K562 (cell line): Measurements from ENCODE around the gene SERPINE2. TPM values are rescaled to one million over a fixed set of nuclear protein-coding genes. Genes with fewer than 3 reads are reported as not detected.

Source experiments
- CBX5 ChIP-seq: IDR thresholded peaks from 2 replicates; pipeline ENCODE4 v1.6.1; 2014; ENCODE audit warnings: low read depth, borderline replicate concordance
- FOS ChIP-seq: IDR thresholded peaks from 3 replicates; pipeline ENCODE4 v1.6.1; 2011; ENCODE audit not compliant: insufficient read length; ENCODE audit errors: extremely low read depth
- GATAD2B ChIP-seq: fragments of 450-650 bp; IDR thresholded peaks from 2 replicates; pipeline ENCODE4 v1.6.1; 2017; ENCODE audit warnings: mild to moderate bottlenecking, borderline replicate concordance
- IRF2 ChIP-seq: sonication (generic); formaldehyde crosslinking; IDR thresholded peaks from 2 replicates; pipeline ENCODE4 v1.8.1; 2022; ENCODE audit warnings: mild to moderate bottlenecking, missing genetic modification reagents
- NCOA2 ChIP-seq, 2 experiments: fragments of 450-650 bp; IDR thresholded peaks; 2 replicates each; pipeline ENCODE4 v1.6.1; 2018; ENCODE audit warnings: mild to moderate bottlenecking in 2 of 2, moderate library complexity in 1 of 2; ENCODE audit not compliant: partially characterized antibody in 2 of 2
- PKNOX1 ChIP-seq: fragments of 450-650 bp; IDR thresholded peaks from 2 replicates; pipeline ENCODE4 v1.6.1; 2016
- POLR2G ChIP-seq: fragments of 200-400 bp; formaldehyde crosslinking; IDR thresholded peaks from 2 replicates; pipeline ENCODE4 v1.6.1; 2017; ENCODE audit warnings: low read depth, mild to moderate bottlenecking, antibody characterized with exemption, low read length, moderate library complexity
- PRPF4 ChIP-seq: fragments of 200-400 bp; formaldehyde crosslinking; IDR thresholded peaks from one replicate; pipeline ENCODE4 v1.6.1; 2017; ENCODE audit warnings: low read length, low read depth, mild to moderate bottlenecking; ENCODE audit not compliant: insufficient read depth, poor library complexity, severe bottlenecking
- RAD21 ChIP-seq, 2 experiments: fragments of 250-450 bp in 1 of 2; fragments of 450-650 bp in 1 of 2; sonication (Bioruptor Pico) in 1 of 2; formaldehyde crosslinking in 1 of 2; IDR thresholded peaks in 1 of 2; conservative IDR thresholded peaks in 1 of 2; 2 replicates each; pipeline versions ENCODE4 v1.4.0 to v1.8.0; 2020 to 2022; ENCODE audit warnings: mild to moderate bottlenecking in 2 of 2, moderate library complexity in 1 of 2
- RBM14 ChIP-seq: fragments of 200-400 bp; formaldehyde crosslinking; IDR thresholded peaks from 2 replicates; pipeline ENCODE4 v1.6.1; 2018; ENCODE audit warnings: low read depth, mild to moderate bottlenecking, low read length, moderate library complexity, borderline replicate concordance; ENCODE audit not compliant: insufficient read depth
- SIRT6 ChIP-seq: IDR thresholded peaks from one replicate; pipeline ENCODE4 v1.6.1; 2012; ENCODE audit warnings: low read depth, mild to moderate bottlenecking, control low read depth, inconsistent platforms, low read length, moderate library complexity
- SP1 ChIP-seq: sonication (generic); formaldehyde crosslinking; IDR thresholded peaks from 2 replicates; pipeline ENCODE4 v1.8.1; 2022; ENCODE audit warnings: mild to moderate bottlenecking, missing genetic modification reagents
- ZKSCAN3 ChIP-seq: fragments of 250-450 bp; sonication (Bioruptor Pico); IDR thresholded peaks from 2 replicates; pipeline ENCODE4 v1.4.0; 2020
- ZNF740 ChIP-seq, 3 experiments: fragments of 200-800 bp in 1 of 3; sonication (Bioruptor generic) in 1 of 3; sonication (generic) in 1 of 3; formaldehyde crosslinking in 1 of 3; IDR thresholded peaks; 2 replicates each; pipeline versions ENCODE4 v1.6.1 to v1.8.0; 2016 to 2022; ENCODE audit warnings: mild to moderate bottlenecking in 2 of 3, missing compliant biosample characterization in 2 of 3, missing genetic modification characterization in 2 of 3, missing genetic modification reagents in 1 of 3
- polyA plus RNA-seq, 8 experiments: library from polyadenylated mRNA; depleted of rRNA in 4 of 8; stranded (reverse) in 5 of 8; unstranded in 3 of 8; fragments of >200 nt; fragmentation: Nextera tagmentation in 2 of 8; fragmentation: Illumina TruSeq in 1 of 8; extraction: Ambion mirVana in 2 of 8; extraction: Trizol in 1 of 8; gene quantifications; 2 replicates each; pipeline versions ENCODE4 v1.2.1 to v1.2.3, GENCODE V29; 2011 to 2014; ENCODE audit warnings: inconsistent platforms in 1 of 8, missing spikeins in 1 of 8
- total RNA-seq, 7 experiments: library from RNA; depleted of rRNA in 6 of 7; stranded (reverse); fragments of >200 nt in 6 of 7; fragmentation: Illumina TruSeq in 2 of 7; extraction: Trizol in 2 of 7; gene quantifications; 2 replicates each; pipeline versions ENCODE4 v1.2.1 to v1.2.3, GENCODE V29; 2011 to 2021; ENCODE audit warnings: low replicate concordance in 1 of 7

Gene SERPINE2
- total and polyA plus RNA-seq, 9 of the 15 experiments (the other 6 are each of a cell fraction or from before 2014, with no cell fraction given), result 0.03 to 0.16 (median 0.13) TPM; not detected in 6

- TF ChIP-seq POLR2G (no peak), SP1 (CRISPR knock-in tag) (no peak), SIRT6 (no peak), ZKSCAN3 (CRISPR knock-in tag) (no peak), GATAD2B (no peak), ZNF740 (CRISPR knock-in tag; IDR thresholded peaks at IDR 0.05) (no peak), ZNF740 (tag; IDR thresholded peaks at IDR 0.05) (no peak), IRF2 (no peak), RBM14 (no peak), PKNOX1 (0 out of 2 replicates have a peak, but pooled peaks have one; percentile 33), RAD21 (CRISPR knock-in tag; conservative IDR thresholded peaks at IDR 0.05 in 1 of 2, IDR thresholded peaks at IDR 0.05 in 1 of 2) (peak; percentile 35 to 66), PRPF4 (no peak), CBX5 (no peak), FOS (no peak), NCOA2 (IDR thresholded peaks at IDR 0.05; ENCODE audit: partially characterized antibody in 2 of 2) (no peak)
Measured at GRCh38 chr2:223989206-223989855, 49.8 kb downstream of the SERPINE2 start (continued).
